Stimulated activated naive B cell treated with anti-CD40 and anti-IgM and Interleukin-4, amounts not matched to agents 10 μg/mL and 1 μg/mL and 100 μg/mL, for 72 hours (primary cell): ENCODE data around the gene CHAF1B.
"Not testable (repeated sequence)": the region's sequence is repeated elsewhere in the genome, so short reads cannot be mapped to it uniquely, and the experiment has no call there.

Experiments
- ATAC-seq, 2 donors: fragments of 150-1000 bp; cut with Tn5 transposase; replicated peaks; 2 replicates each; pipeline ENCODE4 v1.10.0; 2021; ENCODE audit warnings: moderate library complexity in 1 of 2
- DNase-seq: peaks from one replicate; pipeline ENCODE4 v3.0.0; 2021
- H3K27ac Mint-ChIP-seq: one replicate; pipeline ENCODE4 v1.8.0; 2022; ENCODE audit warnings: mild to moderate bottlenecking, mixed read lengths
- H3K27me3 Mint-ChIP-seq, 2 donors: one replicate each; pipeline ENCODE4 v1.8.0; 2022; ENCODE audit warnings: mixed read lengths in 2 of 2
- H3K36me3 Mint-ChIP-seq, 2 donors: one replicate each; pipeline ENCODE4 v1.8.0; 2022; ENCODE audit warnings: mixed read lengths in 2 of 2, mild to moderate bottlenecking in 1 of 2
- H3K4me1 Mint-ChIP-seq, 2 donors: one replicate each; pipeline ENCODE4 v1.8.0; 2022; ENCODE audit warnings: mixed read lengths in 2 of 2, mild to moderate bottlenecking in 1 of 2
- H3K4me3 Mint-ChIP-seq, 2 donors: one replicate each; pipeline ENCODE4 v1.8.0; 2022; ENCODE audit warnings: mild to moderate bottlenecking in 2 of 2, mixed read lengths in 2 of 2, moderate library complexity in 1 of 2
- H3K9me3 Mint-ChIP-seq, 2 donors: one replicate each; pipeline ENCODE4 v1.8.0; 2022; ENCODE audit warnings: mixed read lengths in 2 of 2, mild to moderate bottlenecking in 1 of 2

CHAF1B gene

GRCh38 chr21:36375994-36376393, 9.2 kb upstream of the CHAF1B start:
- Mint-ChIP-seq H3K27ac (no peak overlapping the region), H3K36me3 (peaks cover 10 to 26% of the 10 kb centered on the region in 2 donors), H3K4me3 (no peak overlapping the region), H3K27me3 (no peaks in the 10 kb centered on the region), H3K9me3 (no peaks in the 10 kb centered on the region), H3K4me1 (no peaks in the 10 kb centered on the region)
- ATAC-seq: no peak
- no peak for DNase-seq

GRCh38 chr21:36377391-36377842, 7.8 kb upstream of the CHAF1B start:
- ATAC-seq (no peak), DNase-seq (no peak)
- H3K27me3 Mint-ChIP-seq: no peaks in the 10 kb centered on the region
- H3K4me3 Mint-ChIP-seq: no peak overlapping the region
- no peaks in the 10 kb centered on the region for H3K9me3 Mint-ChIP-seq
- peaks cover 5 to 29% of the 10 kb centered on the region in 2 donors for H3K36me3 Mint-ChIP-seq
- peaks cover 4 to 11% of the 10 kb centered on the region in 2 donors for H3K4me1 Mint-ChIP-seq
- H3K27ac Mint-ChIP-seq: no peak overlapping the region

GRCh38 chr21:36379251-36379650, 5.9 kb upstream of the CHAF1B start:
- no peaks in the 10 kb centered on the region for H3K27me3 Mint-ChIP-seq
- ATAC-seq: peak in 1 of 2 donors; percentile 10
- no peak overlapping the region for H3K27ac Mint-ChIP-seq

GRCh38 chr21:36381841-36382589, 3.2 kb upstream of the CHAF1B start:
- Mint-ChIP-seq H3K4me1 (peaks cover 9 to 12% of the 10 kb centered on the region in 2 donors), H3K36me3 (peaks cover 5 to 18% of the 10 kb centered on the region in 2 donors), H3K27ac (peak overlapping the region; percentile 2), H3K9me3 (no peaks in the 10 kb centered on the region), H3K4me3 (no peak overlapping the region), H3K27me3 (no peaks in the 10 kb centered on the region)
- ATAC-seq (no peak), DNase-seq (no peak)

More at GRCh38 chr21:36379251-36379650, 5.9 kb upstream of the CHAF1B start:
- Mint-ChIP-seq H3K4me1 (peaks cover 4 to 12% of the 10 kb centered on the region in 2 donors), H3K4me3 (no peak overlapping the region), H3K9me3 (no peaks in the 10 kb centered on the region), H3K36me3 (peaks cover 5 to 25% of the 10 kb centered on the region in 2 donors)
- no peak for DNase-seq

GRCh38 chr21:36382722-36383121, 2.5 kb upstream of the CHAF1B start:
- H3K27ac Mint-ChIP-seq, ATAC-seq, DNase-seq, H3K27me3 Mint-ChIP-seq, H3K9me3 Mint-ChIP-seq, H3K4me3 Mint-ChIP-seq: not testable (repeated sequence)
- peaks cover 7 to 16% of the 10 kb centered on the region in 2 donors for H3K36me3 Mint-ChIP-seq
- peaks cover 9 to 15% of the 10 kb centered on the region in 2 donors for H3K4me1 Mint-ChIP-seq

GRCh38 chr21:36384885-36385232, 333 bp upstream of the CHAF1B start:
- Mint-ChIP-seq H3K4me3 (peak overlapping the region; percentile 21 to 32), H3K4me1 (peaks cover 9 to 15% of the 10 kb centered on the region in 2 donors), H3K27ac (no peak overlapping the region), H3K36me3 (peaks cover 14 to 29% of the 10 kb centered on the region in 2 donors), H3K27me3 (no peaks in the 10 kb centered on the region), H3K9me3 (no peaks in the 10 kb centered on the region)
- no peak for DNase-seq
- ATAC-seq: peak; percentile 23 to 44

- Mint-ChIP-seq H3K9me3 (no peaks in the 10 kb centered on the region), H3K4me1 (peaks cover 9 to 15% of the 10 kb centered on the region in 2 donors), H3K4me3 (peak overlapping the region; percentile 76 to 78), H3K27ac (no peak overlapping the region), H3K36me3 (peaks cover 14 to 31% of the 10 kb centered on the region in 2 donors), H3K27me3 (no peaks in the 10 kb centered on the region)
- no peak for DNase-seq
- no peak for ATAC-seq
Measured at GRCh38 chr21:36386031-36386642, 945 bp downstream of the CHAF1B start.

- Mint-ChIP-seq H3K36me3 (peaks cover 26 to 36% of the 10 kb centered on the region in 2 donors), H3K4me1 (peaks cover 4% of the 10 kb centered on the region in 2 donors), H3K27me3 (no peaks in the 10 kb centered on the region), H3K27ac (no peak overlapping the region), H3K9me3 (peaks cover 3 to 4% of the 10 kb centered on the region in 2 donors), H3K4me3 (no peak overlapping the region)
- DNase-seq (no peak), ATAC-seq (no peak)
Measured at GRCh38 chr21:36388096-36388495, 2.9 kb downstream of the CHAF1B start.

GRCh38 chr21:36388835-36389234, 3.6 kb downstream of the CHAF1B start:
- Mint-ChIP-seq H3K36me3 (peaks cover 29 to 39% of the 10 kb centered on the region in 2 donors), H3K27me3 (no peaks in the 10 kb centered on the region), H3K4me3 (no peak overlapping the region), H3K4me1 (peaks cover 4% of the 10 kb centered on the region in 2 donors), H3K9me3 (peaks cover 3 to 4% of the 10 kb centered on the region in 2 donors), H3K27ac (no peak overlapping the region)
- no peak for DNase-seq
- ATAC-seq: no peak

- ATAC-seq, DNase-seq, H3K9me3 Mint-ChIP-seq, H3K27me3 Mint-ChIP-seq, H3K4me3 Mint-ChIP-seq, H3K4me1 Mint-ChIP-seq, H3K27ac Mint-ChIP-seq: not testable (repeated sequence)
- peaks cover 39 to 59% of the 10 kb centered on the region in 2 donors for H3K36me3 Mint-ChIP-seq
Measured at GRCh38 chr21:36391649-36392048, 6.5 kb downstream of the CHAF1B start.

GRCh38 chr21:36395353-36396111, 10.3 kb downstream of the CHAF1B start:
- no peaks in the 10 kb centered on the region for H3K4me1 Mint-ChIP-seq
- peaks cover 38 to 59% of the 10 kb centered on the region in 2 donors for H3K36me3 Mint-ChIP-seq
- H3K27ac Mint-ChIP-seq: no peak overlapping the region

GRCh38 chr21:36396325-36396724, 11.1 kb downstream of the CHAF1B start:
- no peak for DNase-seq
- no peak overlapping the region for H3K4me3 Mint-ChIP-seq
- H3K4me1 Mint-ChIP-seq: no peaks in the 10 kb centered on the region
- H3K36me3 Mint-ChIP-seq: peaks cover 37 to 58% of the 10 kb centered on the region in 2 donors
- H3K9me3 Mint-ChIP-seq: peaks cover 3 to 4% of the 10 kb centered on the region in 2 donors
- no peak overlapping the region for H3K27ac Mint-ChIP-seq
- no peak for ATAC-seq
- no peaks in the 10 kb centered on the region for H3K27me3 Mint-ChIP-seq

More at GRCh38 chr21:36395353-36396111, 10.3 kb downstream of the CHAF1B start:
- Mint-ChIP-seq H3K27me3 (no peaks in the 10 kb centered on the region), H3K9me3 (peaks cover 3 to 4% of the 10 kb centered on the region in 2 donors), H3K4me3 (no peak overlapping the region)
- DNase-seq (no peak), ATAC-seq (no peak)

GRCh38 chr21:36396971-36397370, 11.8 kb downstream of the CHAF1B start:
- Mint-ChIP-seq H3K9me3 (peaks cover 3 to 4% of the 10 kb centered on the region in 2 donors), H3K4me3 (no peak overlapping the region), H3K36me3 (peaks cover 32 to 53% of the 10 kb centered on the region in 2 donors), H3K27ac (no peak overlapping the region), H3K27me3 (no peaks in the 10 kb centered on the region), H3K4me1 (no peaks in the 10 kb centered on the region)
- ATAC-seq: no peak
- no peak for DNase-seq

- ATAC-seq (no peak), DNase-seq (no peak)
- H3K4me3 Mint-ChIP-seq: no peak overlapping the region
- H3K36me3 Mint-ChIP-seq: peaks cover 28 to 52% of the 10 kb centered on the region in 2 donors
- H3K27ac Mint-ChIP-seq: no peak overlapping the region
- H3K9me3 Mint-ChIP-seq: peaks cover 3 to 4% of the 10 kb centered on the region in 2 donors
- no peaks in the 10 kb centered on the region for H3K4me1 Mint-ChIP-seq
- H3K27me3 Mint-ChIP-seq: no peaks in the 10 kb centered on the region
Measured at GRCh38 chr21:36397606-36398005, 12.4 kb downstream of the CHAF1B start.
